HUES64 (cell line): ENCODE data around the gene CDKL1.

ENCODE experiments used
- H3K27ac ChIP-seq: 2 replicates; pipeline ENCODE4 v1.7.0; 2013; ENCODE audit warnings: low read depth, low read length, inconsistent platforms
- H3K27me3 ChIP-seq: 2 replicates; pipeline ENCODE4 v1.6.1; 2013; ENCODE audit warnings: mild to moderate bottlenecking, low read length; ENCODE audit not compliant: insufficient read depth
- H3K36me3 ChIP-seq: 2 replicates; pipeline ENCODE4 v1.6.1; 2013; ENCODE audit warnings: mild to moderate bottlenecking, low read length; ENCODE audit not compliant: insufficient read depth
- H3K4me1 ChIP-seq: 2 replicates; pipeline ENCODE4 v1.6.1; 2013; ENCODE audit warnings: mild to moderate bottlenecking, low read length, moderate library complexity; ENCODE audit not compliant: insufficient read depth
- H3K4me3 ChIP-seq: 2 replicates; pipeline ENCODE4 v1.5.1; 2013; ENCODE audit warnings: mild to moderate bottlenecking, low read length, moderate library complexity
- H3K9ac ChIP-seq: 2 replicates; pipeline ENCODE4 v1.6.1; 2013; ENCODE audit warnings: mild to moderate bottlenecking, low read depth, low read length
- H3K9me3 ChIP-seq: 2 replicates; pipeline ENCODE4 v1.6.1; 2013; ENCODE audit warnings: low read depth, low read length; ENCODE audit not compliant: insufficient read depth
- WGBS: fragments of 150-250, 120-280 bp; methylation state at CpG from one replicate; pipeline ENCODE4 v1.1.7; 2013; ENCODE audit warnings: missing lambda C conversion rate; 5-methylcytosine and 5-hydroxymethylcytosine counted together

Gene CDKL1

GRCh38 chr14:50308363-50308915 is 88.2 kb downstream of the CDKL1 start:
- Histone ChIP-seq H3K27ac (no peak overlapping the region), H3K9ac (no peak overlapping the region), H3K9me3 (0 out of 2 replicates have a peak, but pooled peaks cover 2% of the 10 kb centered on the region), H3K36me3 (no peaks in the 10 kb centered on the region), H3K4me3 (no peak overlapping the region), H3K4me1 (peaks cover 6% of the 10 kb centered on the region; the same call in 1 of the 2 replicates), H3K27me3 (no peaks in the 10 kb centered on the region)
- 97% methylated on average over 4 of the region's 4 CpGs for WGBS

DNA sequence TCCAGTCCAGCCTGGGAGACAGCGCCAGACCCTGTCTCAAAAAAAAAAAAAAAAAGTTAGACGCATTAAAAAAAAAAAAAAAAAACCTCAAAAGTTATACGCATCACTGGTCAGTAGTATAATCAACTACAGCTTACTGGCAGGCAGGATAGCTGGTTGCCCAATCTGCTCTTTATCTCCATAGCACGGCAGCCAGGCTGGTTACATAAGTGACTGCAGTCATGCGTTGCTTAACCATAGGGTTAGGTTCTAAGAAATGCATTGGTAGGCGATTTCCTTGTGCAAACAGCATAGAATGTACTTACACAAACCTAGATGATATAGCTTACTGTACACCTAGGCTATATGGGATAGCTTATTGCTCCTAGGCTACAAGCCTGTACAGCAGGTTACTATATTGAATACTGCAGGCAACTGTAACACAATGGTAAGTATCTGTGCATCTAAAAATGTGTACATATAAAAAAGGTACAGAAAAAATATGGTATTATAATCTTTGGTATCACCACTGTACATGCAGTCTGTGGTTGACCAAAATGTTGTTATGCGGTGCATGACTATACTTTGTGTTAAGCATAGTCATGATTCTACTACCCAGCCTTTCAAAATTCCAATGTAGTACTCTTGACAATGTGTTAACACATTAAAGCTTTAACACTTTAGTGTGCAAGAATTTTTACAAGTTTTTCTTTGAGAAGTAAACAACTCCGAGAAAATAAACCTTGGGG is 92.8 kb downstream of the CDKL1 start:
- Histone ChIP-seq H3K27me3 (no peaks in the 10 kb centered on the region), H3K27ac (no peak overlapping the region), H3K4me3 (no peak overlapping the region), H3K9me3 (no peaks in the 10 kb centered on the region), H3K36me3 (peaks cover 30% of the 10 kb centered on the region), H3K9ac (no peak overlapping the region), H3K4me1 (peaks cover 3% of the 10 kb centered on the region; the same call in 1 of the 2 replicates)
- 95% methylated on average over 8 of the region's 8 CpGs for WGBS

DNA sequence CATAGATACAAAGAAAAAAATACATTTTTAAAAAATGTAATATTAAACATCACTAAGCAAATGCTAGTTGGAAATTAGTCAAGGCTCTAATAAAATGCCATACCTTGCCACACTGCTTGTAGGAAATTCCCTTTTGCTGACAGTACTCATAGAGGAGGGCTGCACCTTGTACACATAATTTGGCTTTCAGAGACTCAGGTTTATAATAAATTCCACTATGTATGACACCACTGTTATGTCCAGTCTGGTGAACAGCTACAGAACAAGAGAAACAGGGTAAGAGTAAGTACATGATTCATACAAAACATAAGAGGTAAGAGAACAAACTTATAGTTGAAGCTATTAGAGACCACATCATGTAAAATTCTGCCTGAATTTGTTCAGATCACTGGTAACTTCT is 94.8 kb downstream of the CDKL1 start:
- no peaks in the 10 kb centered on the region for H3K27me3 ChIP-seq
- H3K36me3 ChIP-seq = peaks cover 30% of the 10 kb centered on the region
- H3K9ac ChIP-seq = no peak overlapping the region
- no peaks in the 10 kb centered on the region for H3K9me3 ChIP-seq
- H3K4me1 ChIP-seq = peaks cover 3% of the 10 kb centered on the region; the same call in 1 of the 2 replicates
- H3K4me3 ChIP-seq = no peak overlapping the region
- H3K27ac ChIP-seq = no peak overlapping the region

GRCh38 chr14:50299585-50299984 is 97.1 kb downstream of the CDKL1 start:
- Histone ChIP-seq H3K4me1 (peaks cover 3% of the 10 kb centered on the region; the same call in 1 of the 2 replicates), H3K27ac (peak overlapping the region; percentile 48), H3K9me3 (no peaks in the 10 kb centered on the region), H3K4me3 (no peak overlapping the region), H3K27me3 (no peaks in the 10 kb centered on the region), H3K36me3 (peaks cover 30% of the 10 kb centered on the region), H3K9ac (no peak overlapping the region)
- 80% methylated on average over 2 of the region's 2 CpGs for WGBS

DNA sequence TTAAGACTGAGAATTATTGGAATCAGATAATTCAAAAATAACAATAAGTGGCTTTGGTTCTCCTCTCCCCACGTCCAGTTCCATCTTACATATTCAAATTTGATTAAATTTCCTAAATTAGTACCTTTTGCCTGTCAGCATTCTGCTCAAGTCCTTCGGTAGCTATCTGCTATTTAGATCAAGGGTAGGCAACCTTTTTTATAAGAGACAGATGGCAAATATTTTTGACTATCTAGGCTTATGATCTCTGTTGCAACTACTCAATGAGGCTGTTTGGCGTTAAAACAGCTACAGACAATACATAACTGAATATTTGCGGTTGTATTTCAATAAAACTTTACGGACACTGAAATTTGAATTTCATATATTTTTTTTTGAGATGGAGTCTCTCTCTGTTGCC is 106.4 kb downstream of the CDKL1 start:
- no peak overlapping the region for H3K27ac ChIP-seq
- 87% methylated on average over 5 of the region's 5 CpGs for WGBS

DNA sequence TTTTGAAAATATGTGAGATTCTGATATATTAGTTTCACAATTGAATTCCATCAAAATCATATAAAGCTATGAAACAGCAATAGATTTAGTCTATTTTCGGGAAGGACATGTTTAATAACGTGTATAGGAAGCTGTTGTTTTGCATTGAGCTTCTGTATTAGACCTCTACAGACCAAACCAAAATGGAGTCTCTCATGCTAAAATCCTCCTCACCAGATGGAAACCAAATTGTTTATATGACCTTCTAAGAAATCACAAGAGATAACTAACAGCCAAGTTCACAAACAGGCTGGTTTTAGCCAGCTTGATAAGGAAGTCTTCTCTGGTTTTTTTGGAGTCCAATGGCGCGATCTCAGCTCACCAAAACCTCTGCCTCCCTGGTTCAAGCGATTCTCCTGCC is 108.5 kb downstream of the CDKL1 start:
- Histone ChIP-seq H3K4me3 (no peak overlapping the region), H3K27ac (no peak overlapping the region), H3K27me3 (no peaks in the 10 kb centered on the region), H3K9ac (no peak overlapping the region), H3K36me3 (peaks cover 31% of the 10 kb centered on the region), H3K9me3 (no peaks in the 10 kb centered on the region), H3K4me1 (no peaks in the 10 kb centered on the region)
- 100% methylated on average over 4 of the region's 5 CpGs for WGBS

More for the DNA sequence above, 106.4 kb downstream of the CDKL1 start:
- Histone ChIP-seq H3K36me3 (peaks cover 40% of the 10 kb centered on the region), H3K9ac (no peak overlapping the region), H3K4me1 (no peaks in the 10 kb centered on the region), H3K4me3 (no peak overlapping the region), H3K9me3 (no peaks in the 10 kb centered on the region), H3K27me3 (no peaks in the 10 kb centered on the region)

- no peak overlapping the region for H3K27ac ChIP-seq
- H3K36me3 ChIP-seq = peaks cover 24% of the 10 kb centered on the region
- H3K27me3 ChIP-seq = no peaks in the 10 kb centered on the region
Observed at GRCh38 chr14:50285861-50286260, 110.8 kb downstream of the CDKL1 start.

More at GRCh38 chr14:50285861-50286260, 110.8 kb downstream of the CDKL1 start:
- Histone ChIP-seq H3K4me1 (no peaks in the 10 kb centered on the region), H3K9me3 (no peaks in the 10 kb centered on the region), H3K9ac (no peak overlapping the region), H3K4me3 (no peak overlapping the region)
